Kidney (tissue), 14 donors: ENCODE data around the gene ACO2. TPM values are rescaled to one million over a fixed set of nuclear protein-coding genes. Genes with fewer than 3 reads are reported as not detected.

Source experiments
- DNase-seq, 5 donors: peaks; one replicate each; pipeline ENCODE4 v3.0.0-alpha.2; 2013 to 2020
- FAIRE-seq: peaks from 2 replicates; lab custom pipeline; 2012; peaks lifted over from hg19 to GRCh38; lab: Jason Lieb, UNC
- H3K27ac ChIP-seq, 2 donors: one replicate each; pipeline ENCODE4 v1.7.0; 2013; ENCODE audit warnings: low read depth in 2 of 2, low read length in 2 of 2, inconsistent platforms in 1 of 2
- H3K27me3 ChIP-seq: one replicate; pipeline ENCODE4 v1.7.1; 2013; ENCODE audit warnings: low read length, inconsistent platforms; ENCODE audit not compliant: control insufficient read depth, insufficient read depth
- H3K36me3 ChIP-seq, 3 donors: one replicate each; pipeline versions ENCODE4 v1.7.0 to v1.7.1; 2013; ENCODE audit warnings: low read length in 3 of 3, control low read depth in 1 of 3, inconsistent platforms in 1 of 3; ENCODE audit not compliant: insufficient read depth in 3 of 3, control insufficient read depth in 2 of 3
- H3K4me1 ChIP-seq, 3 donors: one replicate each; pipeline versions ENCODE4 v1.7.0 to v1.7.1; 2013; ENCODE audit warnings: low read length in 3 of 3, inconsistent platforms in 1 of 3, low read depth in 1 of 3; ENCODE audit not compliant: control insufficient read depth in 2 of 3, insufficient read depth in 2 of 3
- H3K4me3 ChIP-seq, 3 donors: one replicate each; pipeline versions ENCODE4 v1.7.0 to v1.8.1; 2013; ENCODE audit warnings: low read length in 3 of 3, control low read depth in 1 of 3, inconsistent platforms in 1 of 3
- H3K9ac ChIP-seq, 3 donors: one replicate each; pipeline versions ENCODE4 v1.7.0 to v1.7.1; 2013; ENCODE audit warnings: low read length in 3 of 3, control low read depth in 1 of 3, inconsistent platforms in 1 of 3
- H3K9me3 ChIP-seq, 3 donors: one replicate each; pipeline versions ENCODE4 v1.7.0 to v1.7.1; 2013; ENCODE audit warnings: low read length in 3 of 3, control low read depth in 1 of 3, inconsistent platforms in 1 of 3; ENCODE audit not compliant: control insufficient read depth in 2 of 3, insufficient read depth in 1 of 3
- intact Hi-C: fragments of 100-400 bp; cut with DNase I; formaldehyde crosslinking; loops from one replicate; pipeline ENCODE4 v1.11.1; 2022
- polyA plus RNA-seq: library from polyadenylated mRNA; stranded (reverse); fragments of 350-450 nt; fragmentation: Illumina TruSeq; extraction: RNeasy Lipid Tissue Mini Kit (QIAGEN cat#74804); gene quantifications from one replicate; pipeline ENCODE4 v1.2.3, GENCODE V29; 2014; ENCODE audit warnings: low read depth, low replicate concordance; ENCODE audit not compliant: insufficient read depth
- total RNA-seq: library from RNA; stranded (reverse); fragmentation: NEBNext Ultra II Directional; extraction: Animal tissue kit (Norgen Biotek cat#: 25700); gene quantifications from one replicate; pipeline ENCODE4 v1.2.1, GENCODE V29; 2021
- TF ChIP-seq, protein P1 (sequence below): IDR thresholded peaks from 3 replicates; pipeline ENCODE4 v1.5.1; 2012; ENCODE audit warnings: mild to moderate bottlenecking, moderate library complexity, borderline replicate concordance; ENCODE audit not compliant: insufficient read depth; ENCODE audit errors: extremely low read depth
- donor health status: control.
- donor health status: control.
- donor health status: control.
- donor health status: control.
- donor health status: control.
- donor health status: DM: yes; HTN: yes; CAD: no.
- donor health status: Normal renal cell carcinoma (clear cell type).

The ACO2 gene
- total and polyA plus RNA-seq, 2 donors from 2014 or later, result 119 to 262 TPM

DNA sequence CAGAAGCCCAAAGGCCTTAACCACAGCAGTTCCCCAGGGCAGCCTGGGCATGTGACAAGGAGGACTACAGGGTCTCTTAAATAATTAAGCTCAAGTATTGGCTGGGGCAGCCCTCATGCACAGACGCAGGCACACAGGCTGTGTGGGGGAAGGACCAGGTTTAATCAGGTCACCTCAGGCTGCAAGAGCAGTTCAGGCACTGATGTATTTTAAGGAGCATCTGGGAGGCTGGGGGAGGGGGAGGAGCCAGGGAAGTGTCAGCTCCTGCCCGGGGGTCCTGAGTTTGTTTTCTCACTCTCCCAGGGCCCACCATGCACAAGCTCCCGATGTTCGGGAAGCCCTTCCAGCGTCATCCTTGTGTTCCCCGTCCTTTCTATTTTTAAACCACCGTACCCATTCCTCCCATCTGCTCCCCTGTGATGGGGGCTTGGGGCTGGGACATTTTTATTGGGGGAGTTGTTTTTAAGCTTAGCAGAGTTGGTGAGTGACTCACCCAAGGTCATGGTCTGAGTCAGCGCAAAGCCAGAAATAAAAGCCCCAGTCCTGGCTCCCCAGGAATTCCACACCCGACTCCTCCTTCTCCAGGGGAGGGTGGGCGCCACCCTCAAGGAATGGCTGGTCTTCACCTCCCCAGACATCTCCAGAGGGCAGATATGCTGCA is 94.3 kb downstream of the ACO2 start:
- TF ChIP-seq, protein P1, sequence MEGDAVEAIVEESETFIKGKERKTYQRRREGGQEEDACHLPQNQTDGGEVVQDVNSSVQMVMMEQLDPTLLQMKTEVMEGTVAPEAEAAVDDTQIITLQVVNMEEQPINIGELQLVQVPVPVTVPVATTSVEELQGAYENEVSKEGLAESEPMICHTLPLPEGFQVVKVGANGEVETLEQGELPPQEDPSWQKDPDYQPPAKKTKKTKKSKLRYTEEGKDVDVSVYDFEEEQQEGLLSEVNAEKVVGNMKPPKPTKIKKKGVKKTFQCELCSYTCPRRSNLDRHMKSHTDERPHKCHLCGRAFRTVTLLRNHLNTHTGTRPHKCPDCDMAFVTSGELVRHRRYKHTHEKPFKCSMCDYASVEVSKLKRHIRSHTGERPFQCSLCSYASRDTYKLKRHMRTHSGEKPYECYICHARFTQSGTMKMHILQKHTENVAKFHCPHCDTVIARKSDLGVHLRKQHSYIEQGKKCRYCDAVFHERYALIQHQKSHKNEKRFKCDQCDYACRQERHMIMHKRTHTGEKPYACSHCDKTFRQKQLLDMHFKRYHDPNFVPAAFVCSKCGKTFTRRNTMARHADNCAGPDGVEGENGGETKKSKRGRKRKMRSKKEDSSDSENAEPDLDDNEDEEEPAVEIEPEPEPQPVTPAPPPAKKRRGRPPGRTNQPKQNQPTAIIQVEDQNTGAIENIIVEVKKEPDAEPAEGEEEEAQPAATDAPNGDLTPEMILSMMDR, result no peak
- intact Hi-C loops, result no loop called here
- Histone ChIP-seq H3K27me3 (no peaks in the 10 kb centered on the region), H3K4me3 (peak overlapping the region in 2 of 3 donors; percentile 23 to 88), H3K9ac (peak overlapping the region in 1 of 3 donors; percentile 56), H3K4me1 (peaks cover 0 to 14% (median 10%) of the 10 kb centered on the region in 3 donors), H3K9me3 (no peaks in the 10 kb centered on the region), H3K36me3 (no peaks in the 10 kb centered on the region), H3K27ac (peak overlapping the region; percentile 51 to 92)
- DNase-seq, result no peak
- no peak for FAIRE-seq

DNA sequence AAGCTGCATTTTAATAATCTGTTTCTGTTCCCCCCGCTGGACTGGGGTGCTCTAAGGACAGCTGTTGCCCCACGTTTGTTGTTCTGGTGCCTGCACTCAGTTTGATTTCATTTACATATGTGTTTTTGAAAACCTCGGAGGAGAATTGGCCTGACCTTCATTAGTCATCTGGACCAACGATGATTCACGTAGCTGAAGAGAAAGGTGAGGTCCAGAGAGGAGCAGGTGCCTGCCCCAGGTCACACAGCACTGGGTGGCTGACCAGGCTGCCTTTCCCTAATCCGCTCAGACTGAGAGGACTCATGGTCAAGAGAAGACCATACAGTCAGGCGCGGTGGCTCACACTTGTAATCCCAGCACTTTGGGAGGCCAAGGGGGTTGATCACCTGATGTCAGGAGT is 95.6 kb downstream of the ACO2 start:
- H3K4me3 ChIP-seq, result no peak overlapping the region
- H3K27ac ChIP-seq, result no peak overlapping the region
- H3K4me1 ChIP-seq, result peaks cover 0 to 21% (median 10%) of the 10 kb centered on the region in 3 donors
- FAIRE-seq (no peak), DNase-seq (no peak)
- no peak overlapping the region for H3K9ac ChIP-seq
- H3K36me3 ChIP-seq, result no peaks in the 10 kb centered on the region
- H3K27me3 ChIP-seq, result no peaks in the 10 kb centered on the region
- intact Hi-C loops, result no loop called here
- no peaks in the 10 kb centered on the region for H3K9me3 ChIP-seq
- TF ChIP-seq, protein P1, result no peak

DNA sequence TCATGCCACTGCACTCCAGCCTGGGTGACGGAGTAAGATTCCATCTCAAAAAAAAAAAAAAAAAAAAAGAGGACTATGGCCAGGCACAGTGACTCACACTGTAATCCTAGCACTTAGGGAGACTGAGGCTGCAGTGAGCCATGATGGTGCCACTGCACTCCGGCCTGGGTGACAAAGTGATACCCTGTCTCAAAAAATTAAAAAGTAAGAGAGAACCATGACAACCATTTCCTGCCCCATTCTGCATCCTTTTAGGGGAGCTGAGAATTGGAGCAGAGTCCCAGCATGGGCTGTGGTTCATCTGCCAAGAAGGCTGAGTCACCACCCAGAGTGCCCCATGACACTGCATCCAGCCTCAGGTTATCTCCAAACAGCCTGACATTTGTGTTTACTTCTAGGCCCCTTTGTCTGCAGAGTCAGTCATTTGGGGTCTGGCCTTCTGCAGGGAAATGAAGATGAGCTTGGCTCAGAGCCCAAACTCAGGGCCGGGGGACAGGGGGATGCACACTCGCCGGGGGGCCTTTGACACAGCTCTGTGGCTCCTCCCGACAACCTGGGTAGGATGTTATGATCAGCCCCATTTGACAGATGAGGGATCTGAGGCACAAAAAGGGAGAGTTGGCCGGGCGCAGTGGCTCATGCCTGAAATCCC is 96.6 kb downstream of the ACO2 start:
- intact Hi-C loops, result no loop called here
- FAIRE-seq (no peak), DNase-seq (no peak)
- H3K4me3 ChIP-seq, result no peak overlapping the region
- H3K36me3 ChIP-seq, result no peaks in the 10 kb centered on the region
- no peak overlapping the region for H3K9ac ChIP-seq
- H3K27me3 ChIP-seq, result no peaks in the 10 kb centered on the region
- H3K4me1 ChIP-seq, result peaks cover 0 to 19% (median 10%) of the 10 kb centered on the region in 3 donors
- no peaks in the 10 kb centered on the region for H3K9me3 ChIP-seq
- TF ChIP-seq, protein P1, result no peak
- no peak overlapping the region for H3K27ac ChIP-seq

DNA sequence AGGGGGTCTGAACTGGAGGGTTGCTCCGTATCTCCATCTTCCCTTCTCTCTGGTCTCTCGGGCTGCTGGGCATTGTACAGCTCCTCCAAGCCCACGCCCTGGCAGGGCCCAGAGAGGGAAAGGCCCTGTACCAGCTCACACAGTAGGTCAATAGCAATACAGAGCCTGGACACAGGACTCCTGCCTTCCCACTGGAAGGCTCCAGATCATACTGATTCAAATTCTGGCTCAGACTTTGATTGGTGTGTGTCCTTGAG is 98.5 kb downstream of the ACO2 start:
- intact Hi-C loops, result no loop called here
- peak overlapping the region in 1 of 3 donors; percentile 35 for H3K9ac ChIP-seq
- DNase-seq (no peak), FAIRE-seq (no peak)
- no peak overlapping the region for H3K4me3 ChIP-seq
- no peak overlapping the region for H3K27ac ChIP-seq
- TF ChIP-seq, protein P1, result no peak
- H3K4me1 ChIP-seq, result peaks cover 0 to 16% (median 10%) of the 10 kb centered on the region in 3 donors
- H3K27me3 ChIP-seq, result no peaks in the 10 kb centered on the region
- peaks cover 0 to 1% (median 0%) of the 10 kb centered on the region in 3 donors for H3K36me3 ChIP-seq
- H3K9me3 ChIP-seq, result no peaks in the 10 kb centered on the region
